Keratinocyte (primary cell): ENCODE data around the gene FAM217B. TPM values are rescaled to one million over a fixed set of nuclear protein-coding genes. Genes with fewer than 3 reads are reported as not detected.

ENCODE experiments used
- DNase-seq: peaks from one replicate; pipeline ENCODE4 v3.0.0-alpha.2; 2011; ENCODE audit warnings: low read depth, missing footprints, low spot score
- FAIRE-seq: peaks from 2 replicates; lab custom pipeline; 2011; peaks lifted over from hg19 to GRCh38; lab: Jason Lieb, UNC
- H2AFZ ChIP-seq: 2 replicates; pipeline ENCODE4 v1.6.0; 2012; ENCODE audit warnings: low read length, control low read depth, inconsistent platforms; ENCODE audit not compliant: control insufficient read depth
- H3K27ac ChIP-seq: 2 replicates; pipeline ENCODE4 v1.5.1; 2011; ENCODE audit warnings: low read length; ENCODE audit not compliant: control insufficient read depth, insufficient read depth
- H3K27me3 ChIP-seq: 3 replicates; pipeline ENCODE4 v1.6.0; 2011; ENCODE audit warnings: low read length; ENCODE audit not compliant: control insufficient read depth, insufficient read depth; ENCODE audit errors: extremely low read depth
- H3K36me3 ChIP-seq, 2 experiments: 2 replicates in 1 of 2; 3 replicates in 1 of 2; pipeline ENCODE4 v1.5.1; 2011; ENCODE audit warnings: low read length in 2 of 2, mild to moderate bottlenecking in 1 of 2; ENCODE audit not compliant: control insufficient read depth in 2 of 2, insufficient read depth in 2 of 2; ENCODE audit errors: extremely low read depth in 1 of 2
- H3K4me1 ChIP-seq: 3 replicates; pipeline ENCODE4 v1.5.1; 2011; ENCODE audit warnings: low read length; ENCODE audit not compliant: control insufficient read depth, insufficient read depth; ENCODE audit errors: extremely low read depth
- H3K4me2 ChIP-seq: 3 replicates; pipeline ENCODE4 v1.6.0; 2011; ENCODE audit warnings: low read depth, low read length; ENCODE audit not compliant: control insufficient read depth, insufficient read depth; ENCODE audit errors: extremely low read depth
- H3K4me3 ChIP-seq, 3 experiments: fragments of 200-600 bp in 1 of 3; sonication (generic) in 1 of 3; 2 replicates in 2 of 3; 3 replicates in 1 of 3; pipeline ENCODE4 v1.5.1; 2011 to 2016; ENCODE audit warnings: low read length in 3 of 3, mild to moderate bottlenecking in 3 of 3, control low read depth in 2 of 3, inconsistent platforms in 1 of 3, low read depth in 1 of 3, mixed read lengths in 1 of 3, mixed run types in 1 of 3, moderate library complexity in 1 of 3; ENCODE audit not compliant: control insufficient read depth in 2 of 3, insufficient read depth in 2 of 3; ENCODE audit errors: extremely low read depth in 1 of 3
- H3K79me2 ChIP-seq: 2 replicates; pipeline ENCODE4 v1.6.0; 2012; ENCODE audit warnings: low read length; ENCODE audit not compliant: control insufficient read depth, insufficient read depth
- H3K9ac ChIP-seq: 3 replicates; pipeline ENCODE4 v1.6.0; 2011; ENCODE audit warnings: low read length; ENCODE audit not compliant: control insufficient read depth, insufficient read depth; ENCODE audit errors: extremely low read depth
- H3K9me1 ChIP-seq: 3 replicates; pipeline ENCODE4 v1.6.0; 2011; ENCODE audit warnings: low read length; ENCODE audit not compliant: control insufficient read depth, insufficient read depth; ENCODE audit errors: extremely low read depth
- H3K9me3 ChIP-seq: 2 replicates; pipeline ENCODE4 v1.5.1; 2012; ENCODE audit warnings: low read depth, low read length; ENCODE audit not compliant: control insufficient read depth
- H4K20me1 ChIP-seq: 3 replicates; pipeline ENCODE4 v1.6.0; 2011; ENCODE audit warnings: low read length; ENCODE audit not compliant: control insufficient read depth, insufficient read depth; ENCODE audit errors: extremely low read depth
- CTCF ChIP-seq, 3 experiments: IDR thresholded peaks in 1 of 3; conservative IDR thresholded peaks in 1 of 3; optimal IDR thresholded peaks in 1 of 3; 2 replicates in 2 of 3; 3 replicates in 1 of 3; pipeline versions ENCODE3 to v1.5.1; 2011; ENCODE audit warnings: low read length in 3 of 3, mild to moderate bottlenecking in 3 of 3, moderate library complexity in 2 of 3, control low read depth in 1 of 3, inconsistent platforms in 1 of 3; ENCODE audit not compliant: insufficient read depth in 2 of 3; ENCODE audit errors: extremely low read depth in 1 of 3
- EZH2 ChIP-seq: IDR thresholded peaks from one replicate; pipeline ENCODE4 v1.6.1; 2012; ENCODE audit warnings: inconsistent platforms, mild to moderate bottlenecking, low read length, moderate library complexity
- dilution Hi-C: fragments of 300-500 bp; cut with MboI; formaldehyde crosslinking; loops from one replicate; pipeline ENCODE4 v1.7.0; 2020; ENCODE audit warnings: low sequenced_read_pairs; ENCODE audit not compliant: extremely low pct_ligation_motif_present
- polyA minus RNA-seq, 3 experiments: library from RNA; depleted of rRNA, polyadenylated mRNA; stranded (reverse); fragments of >200 nt; gene quantifications; 1 replicate in 1 of 3; 2 replicates in 1 of 3; 3 replicates in 1 of 3; pipeline ENCODE4 v1.2.3, GENCODE V29; 2011
- polyA plus RNA-seq, 5 experiments: library from polyadenylated mRNA; depleted of rRNA in 3 of 5; stranded (reverse) in 3 of 5; stranded (forward) in 1 of 5; unstranded in 1 of 5; fragments of >200 nt; gene quantifications; 1 replicate in 1 of 5; 2 replicates in 3 of 5; 3 replicates in 1 of 5; pipeline versions ENCODE4 v1.2.1 to v1.2.3, GENCODE V29; 2011 to 2012; ENCODE audit warnings: missing spikeins in 2 of 5, low read depth in 1 of 5, low replicate concordance in 1 of 5

FAM217B gene
- polyA plus RNA-seq = 4.3 to 10.1 TPM (median 7.8 TPM) in 3 replicates
- polyA plus RNA-seq (2011; ENCODE audit: low read depth) = 5.1 TPM
- 3.2 and 7.4 TPM in 2 replicates for polyA plus RNA-seq (2011; cell fraction: cytosol; rRNA removed)
- polyA plus RNA-seq (2011; cell fraction: nucleus; rRNA removed) = 5.5 and 6.3 TPM in 2 replicates
- polyA plus RNA-seq (2012; ENCODE audit: low replicate concordance) = 3.8 and 7.3 TPM in 2 replicates
- polyA minus RNA-seq = 2.2 to 8.5 TPM (median 2.4 TPM) in 3 replicates
- 5.4 TPM for polyA minus RNA-seq (2011; cell fraction: cytosol; rRNA and poly(A)+ RNA removed)
- 3.1 and 7.7 TPM in 2 replicates for polyA minus RNA-seq (2011; cell fraction: nucleus; rRNA and poly(A)+ RNA removed)

GRCh38 chr20:59940129-59940955 is at the start of gene FAM217B, which contains the start of gene PPP1R3D:
TSS of gene FAM217B (plus strand) at chr20:59940389. CDS start at chr20:59943944, 3,555 bp downstream.
TSS of gene PPP1R3D (minus strand) at chr20:59940305. CDS start at chr20:59939931, 374 bp downstream.
- peak within 1 kb of the TSS; percentile 77 for H3K27ac ChIP-seq
- peaks cover 4 to 9% of the 10 kb centered on the region in 2 experiments for H3K36me3 ChIP-seq
- FAIRE-seq = peak; percentile 94
- peaks cover 36% of the 10 kb centered on the region for H3K4me1 ChIP-seq
- no peaks in the 10 kb centered on the region for H3K27me3 ChIP-seq
- H3K4me2 ChIP-seq = peak within 1 kb of the TSS; percentile 79
- no peaks in the 10 kb centered on the region for H3K9me3 ChIP-seq
- peak within 1 kb of the TSS; percentile 63 to 68 (median 68) for H3K4me3 ChIP-seq
- no peak for TF ChIP-seq EZH2
- peak in 1 of 3 experiments; percentile 30 for TF ChIP-seq CTCF (optimal IDR thresholded peaks at IDR 0.05 in 1 of 3, IDR thresholded peaks at IDR 0.05 in 1 of 3, conservative IDR thresholded peaks at IDR 0.05 in 1 of 3; ENCODE audit: extremely low read depth in 1 of 3, insufficient read depth in 2 of 3, low read length in 3 of 3)
- no peaks in the 10 kb centered on the region for H3K9me1 ChIP-seq
- DNase-seq = peak; percentile 81
- H2AFZ ChIP-seq = peak within 1 kb of the TSS; percentile 99
- H4K20me1 ChIP-seq = no peaks in the 10 kb centered on the region
- H3K9ac ChIP-seq = peak within 1 kb of the TSS; percentile 82
- dilution Hi-C loops = no loop called here
- peaks cover 24% of the 10 kb centered on the region for H3K79me2 ChIP-seq

GRCh38 chr20:59891581-59891980 is 48.6 kb upstream of the FAM217B start:
- no peaks in the 10 kb centered on the region for H3K9me3 ChIP-seq
- H3K36me3 ChIP-seq = no peaks in the 10 kb centered on the region
- H3K4me1 ChIP-seq = no peaks in the 10 kb centered on the region
- H3K9me1 ChIP-seq = no peaks in the 10 kb centered on the region
- no peak overlapping the region for H3K4me2 ChIP-seq
- no peak overlapping the region for H2AFZ ChIP-seq
- H4K20me1 ChIP-seq = no peaks in the 10 kb centered on the region
- dilution Hi-C loops = no loop called here
- H3K9ac ChIP-seq = no peak overlapping the region
- DNase-seq (no peak), FAIRE-seq (no peak)
- H3K27me3 ChIP-seq = no peaks in the 10 kb centered on the region
- no peak overlapping the region for H3K27ac ChIP-seq
- TF ChIP-seq CTCF (optimal IDR thresholded peaks at IDR 0.05 in 1 of 3, IDR thresholded peaks at IDR 0.05 in 1 of 3, conservative IDR thresholded peaks at IDR 0.05 in 1 of 3; ENCODE audit: extremely low read depth in 1 of 3, insufficient read depth in 2 of 3, low read length in 3 of 3) = no peak
- TF ChIP-seq EZH2 = no peak
- H3K4me3 ChIP-seq = no peak overlapping the region
- H3K79me2 ChIP-seq = no peaks in the 10 kb centered on the region
